GM12875 (cell line): Measurements from ENCODE around the gene SSU72.

Experiments
- H3K4me3 ChIP-seq: one replicate; pipeline ENCODE4 v1.5.1; 2011; ENCODE audit warnings: low read depth, low read length, control low read depth
- TF ChIP-seq, protein P1 (sequence below): IDR thresholded peaks from 2 replicates; pipeline ENCODE4 v1.5.1; 2011; ENCODE audit warnings: low read depth, mild to moderate bottlenecking, control low read depth, inconsistent platforms, low read length, moderate library complexity, borderline replicate concordance; ENCODE audit not compliant: insufficient read depth

SSU72 gene

DNA sequence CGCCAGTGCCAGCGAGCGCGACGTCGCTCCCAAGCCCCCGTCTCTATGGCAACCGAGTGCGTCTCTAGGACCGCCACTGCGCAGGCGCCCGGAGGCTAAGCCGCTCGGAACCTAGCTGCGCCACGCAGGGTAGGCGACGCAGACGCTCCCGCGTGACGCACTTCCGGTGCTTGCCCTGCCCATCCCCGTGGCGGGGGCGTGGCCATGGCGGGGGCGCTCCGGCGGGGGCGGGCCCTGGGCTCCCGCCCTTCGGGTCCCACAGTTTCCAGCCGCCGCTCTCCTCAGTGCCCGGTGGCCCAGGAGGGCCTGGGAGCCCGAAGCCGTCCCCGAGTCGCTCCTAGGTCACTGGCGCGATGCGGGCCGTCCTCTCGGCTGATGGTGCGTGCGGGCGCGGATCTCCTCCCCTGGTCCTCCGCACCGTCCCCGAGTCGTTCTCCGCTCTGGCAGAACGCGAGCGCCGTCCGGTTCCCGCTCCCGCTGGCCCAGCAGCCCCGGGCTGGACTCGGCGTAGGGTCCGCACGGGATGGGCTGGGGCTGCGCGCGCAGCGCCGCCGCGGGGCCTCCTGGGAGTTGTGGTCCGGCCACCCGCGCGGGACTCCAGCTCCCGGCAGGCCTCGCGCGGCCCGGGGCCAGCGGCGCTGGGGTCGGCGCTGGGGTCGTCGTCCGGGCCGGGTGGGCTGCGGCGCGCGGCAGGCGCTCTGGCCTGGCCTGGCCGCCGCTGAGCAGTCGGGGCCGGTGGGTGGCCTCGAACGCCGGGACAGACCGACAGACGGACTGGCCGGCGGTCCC lies 40.8 kb upstream of the SSU72 start, which contains the start of gene MIB2:
Gene MIB2 (plus strand): TSS at position 245 of the 789 bp plus-strand sequence. CDS start 7,953 bp downstream, outside the sequence.
- TF ChIP-seq, protein P1, sequence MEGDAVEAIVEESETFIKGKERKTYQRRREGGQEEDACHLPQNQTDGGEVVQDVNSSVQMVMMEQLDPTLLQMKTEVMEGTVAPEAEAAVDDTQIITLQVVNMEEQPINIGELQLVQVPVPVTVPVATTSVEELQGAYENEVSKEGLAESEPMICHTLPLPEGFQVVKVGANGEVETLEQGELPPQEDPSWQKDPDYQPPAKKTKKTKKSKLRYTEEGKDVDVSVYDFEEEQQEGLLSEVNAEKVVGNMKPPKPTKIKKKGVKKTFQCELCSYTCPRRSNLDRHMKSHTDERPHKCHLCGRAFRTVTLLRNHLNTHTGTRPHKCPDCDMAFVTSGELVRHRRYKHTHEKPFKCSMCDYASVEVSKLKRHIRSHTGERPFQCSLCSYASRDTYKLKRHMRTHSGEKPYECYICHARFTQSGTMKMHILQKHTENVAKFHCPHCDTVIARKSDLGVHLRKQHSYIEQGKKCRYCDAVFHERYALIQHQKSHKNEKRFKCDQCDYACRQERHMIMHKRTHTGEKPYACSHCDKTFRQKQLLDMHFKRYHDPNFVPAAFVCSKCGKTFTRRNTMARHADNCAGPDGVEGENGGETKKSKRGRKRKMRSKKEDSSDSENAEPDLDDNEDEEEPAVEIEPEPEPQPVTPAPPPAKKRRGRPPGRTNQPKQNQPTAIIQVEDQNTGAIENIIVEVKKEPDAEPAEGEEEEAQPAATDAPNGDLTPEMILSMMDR: 0 out of 2 replicates have a peak, but pooled peaks have one; percentile 6
- H3K4me3 ChIP-seq: peak within 1 kb of the TSS; percentile 89

DNA sequence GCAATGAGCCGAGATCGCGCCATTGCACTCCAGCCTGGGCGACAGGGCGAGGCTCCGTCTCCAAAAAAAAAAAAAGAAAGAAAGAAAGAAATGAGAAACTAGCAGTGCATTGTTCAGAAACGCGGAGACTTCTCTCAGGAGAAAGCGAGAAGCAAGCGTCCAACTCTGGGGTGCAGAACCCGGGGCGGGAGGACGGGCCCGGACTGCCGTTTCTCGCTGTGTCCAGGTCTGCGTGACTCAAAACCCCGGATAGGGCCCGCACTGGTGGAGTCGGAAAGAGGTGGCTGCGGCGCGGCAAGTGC lies 40.2 kb upstream of the SSU72 start:
- H3K4me3 ChIP-seq: peak overlapping the region; percentile 89
- TF ChIP-seq, protein P1: no peak

DNA sequence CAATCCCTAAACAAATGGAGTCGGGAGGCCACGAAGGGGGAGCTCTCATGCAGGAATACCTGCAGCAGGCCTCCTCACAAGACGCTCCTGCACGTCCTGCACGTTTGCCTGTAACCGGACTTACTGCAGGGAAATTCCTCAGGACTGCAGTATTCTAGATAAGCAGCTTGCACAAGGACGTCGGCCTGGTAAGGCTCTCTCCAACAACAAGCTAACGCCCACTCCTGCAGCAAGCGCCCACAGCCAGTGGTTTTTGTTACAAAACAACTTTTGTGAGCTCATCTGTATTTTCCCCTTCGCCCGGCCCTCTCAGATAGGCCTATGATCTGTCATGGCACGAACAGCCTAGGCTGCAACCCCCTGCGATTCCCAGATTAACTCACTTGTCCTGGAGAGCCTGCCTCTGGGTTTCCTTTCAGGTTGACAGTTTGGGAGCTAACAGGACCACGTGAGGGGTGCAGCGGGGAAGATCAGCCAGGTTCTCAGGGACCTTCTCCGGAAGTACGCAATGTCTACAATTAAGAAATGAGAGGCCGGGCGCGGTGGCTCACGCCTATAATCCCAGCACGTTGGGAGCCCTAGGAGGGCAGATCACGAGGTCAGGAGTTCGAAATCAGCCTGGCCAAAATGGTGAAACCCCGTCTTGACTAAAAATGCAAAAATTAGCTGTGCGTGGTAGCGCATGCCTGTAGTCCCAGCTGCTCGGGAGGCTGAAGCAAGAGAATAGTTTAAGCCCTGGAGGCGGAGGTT lies 39.7 kb upstream of the SSU72 start:
- TF ChIP-seq, protein P1: no peak
- peak overlapping the region; percentile 89 for H3K4me3 ChIP-seq

DNA sequence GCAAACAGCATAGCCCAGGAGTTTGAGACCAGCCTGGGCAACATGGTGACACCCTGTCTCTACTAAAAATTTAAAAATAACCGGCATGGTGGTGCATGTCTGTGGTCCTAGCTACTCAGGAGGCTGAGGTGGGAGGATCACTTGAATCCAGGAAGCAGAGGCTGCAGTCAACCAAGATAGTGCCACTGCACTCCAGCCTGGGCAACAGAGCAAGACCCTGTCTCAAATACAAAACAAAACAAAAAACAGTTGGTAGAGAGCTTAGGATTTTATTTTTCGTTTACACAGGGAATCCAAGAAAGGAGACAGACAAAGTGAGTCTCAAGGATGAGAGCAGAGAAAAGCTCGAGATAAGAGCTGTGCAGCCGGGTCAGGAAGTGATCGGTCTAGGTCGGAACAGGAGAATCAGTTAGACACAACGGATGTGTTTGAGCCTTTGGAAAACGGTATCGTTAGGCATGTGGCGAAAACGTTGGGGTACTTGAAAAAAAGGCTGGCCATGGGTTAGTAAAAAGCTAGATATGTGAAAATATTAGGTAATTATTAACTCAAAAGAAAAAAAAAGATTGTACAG lies 38.9 kb upstream of the SSU72 start:
- TF ChIP-seq, protein P1: no peak

DNA sequence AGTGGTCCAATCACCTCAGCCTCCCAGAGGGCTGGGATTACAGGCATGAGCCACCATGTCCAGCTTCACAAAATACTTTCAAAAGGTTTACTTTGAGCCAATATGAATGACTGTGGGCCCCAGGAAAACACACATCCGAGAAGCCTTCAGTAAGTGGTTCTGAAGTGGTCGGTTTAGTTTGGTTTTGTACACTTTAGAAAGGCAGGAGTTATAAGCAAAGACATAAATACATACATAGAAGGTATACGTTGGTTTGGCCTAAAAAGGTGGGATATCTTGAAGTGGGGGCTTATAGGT lies 37.4 kb upstream of the SSU72 start:
- H3K4me3 ChIP-seq: no peak overlapping the region
- TF ChIP-seq, protein P1: no peak

More for the DNA sequence above, 38.9 kb upstream of the SSU72 start:
- H3K4me3 ChIP-seq: no peak overlapping the region

DNA sequence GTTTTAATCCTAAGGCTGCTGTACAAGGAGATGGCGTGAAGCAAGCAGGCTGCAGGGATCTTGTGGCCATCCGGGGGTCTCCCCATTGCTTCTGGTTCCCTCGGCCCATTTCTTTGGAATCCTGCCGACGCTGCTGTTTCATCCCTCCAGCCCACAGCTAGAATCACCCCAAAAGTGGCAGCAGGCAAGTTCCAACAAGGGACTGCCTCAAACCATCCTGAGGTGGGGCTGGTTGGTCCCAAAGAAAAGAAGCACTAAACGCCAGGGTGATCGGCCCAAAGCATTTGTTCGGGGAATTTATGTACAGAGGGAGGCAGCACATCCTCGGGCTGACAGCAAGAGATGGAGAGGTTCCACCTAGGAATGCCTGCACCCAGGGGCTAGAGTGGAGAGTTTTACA lies 36.1 kb upstream of the SSU72 start:
- no peak overlapping the region for H3K4me3 ChIP-seq
- TF ChIP-seq, protein P1: no peak

DNA sequence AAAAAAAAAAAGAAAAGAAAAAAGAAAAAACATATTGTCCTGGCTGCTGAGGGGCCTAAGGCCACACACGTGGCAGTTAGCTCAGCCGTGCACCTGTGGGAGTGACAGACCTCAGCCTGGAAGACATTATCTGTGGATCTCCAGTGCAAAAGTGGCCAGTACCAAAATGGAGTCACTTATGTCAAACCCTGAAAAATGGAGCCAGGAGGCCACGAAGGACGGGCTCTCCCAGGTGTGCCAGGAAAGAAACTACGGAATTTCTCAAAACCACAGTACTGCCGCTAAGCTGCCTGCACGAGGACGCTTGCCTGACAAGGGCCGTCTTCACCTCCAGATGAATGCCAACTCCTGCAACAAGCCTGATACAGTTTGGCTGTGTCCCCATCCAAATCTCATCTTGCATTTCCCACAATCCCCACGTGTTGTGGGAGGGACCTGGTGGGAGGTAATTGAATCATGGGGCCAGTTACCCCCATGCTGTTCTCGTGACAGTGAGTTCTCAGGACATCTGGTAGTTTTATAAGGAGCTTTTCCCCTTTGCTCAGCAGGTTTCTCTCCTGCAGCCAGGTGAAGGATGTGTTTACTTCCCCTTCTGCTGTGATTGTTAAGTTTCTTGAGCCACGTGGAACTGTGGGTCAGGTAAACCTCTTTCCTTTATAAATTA lies 35.3 kb upstream of the SSU72 start:
- TF ChIP-seq, protein P1: no peak

More for the DNA sequence above, 35.3 kb upstream of the SSU72 start:
- H3K4me3 ChIP-seq: no peak overlapping the region
